ENCODE results near the gene C1orf35.

C1orf35 gene

GRCh38 chr1:228125185-228125584, 22.1 kb upstream of the C1orf35 start:
- Histone ChIP-seq H3K18ac (ENCODE audit: low read length) (no peak overlapping the region), H3K79me2 (ENCODE audit: control insufficient read depth, insufficient read depth, low read length) (no peaks in the 10 kb centered on the region), H4K8ac (ENCODE audit: low read depth, low read length) (no peak overlapping the region), H4K5ac (ENCODE audit: low read length) (no peak overlapping the region), H2BK15ac (replicated peaks; ENCODE audit: low read depth) (no peak overlapping the region), H3K4ac (ENCODE audit: low read depth, low read length) (no peak overlapping the region), H3K4me3 (ENCODE audit: low read length) (no peak overlapping the region), H3K27me3 (ENCODE audit: insufficient read depth, low read length, poor library complexity) (no peaks in the 10 kb centered on the region), H3K9ac (ENCODE audit: low read length) (no peak overlapping the region), H3K4me1 (ENCODE audit: control insufficient read depth, low read depth, low read length) (no peaks in the 10 kb centered on the region), H2BK5ac (ENCODE audit: low read length) (no peak overlapping the region), H3K79me1 (ENCODE audit: low read length) (no peaks in the 10 kb centered on the region), H2BK120ac (ENCODE audit: low read depth, low read length) (no peak overlapping the region), H2AK5ac (ENCODE audit: low read length) (no peak overlapping the region), H3K56ac (ENCODE audit: low read length) (no peak overlapping the region), H3K27ac (ENCODE audit: low read depth, low read length) (no peak overlapping the region), H3K23ac (ENCODE audit: low read length) (no peak overlapping the region), H3K4me2 (ENCODE audit: low read length) (no peak overlapping the region), H3K36me3 (ENCODE audit: control insufficient read depth, insufficient read depth, low read length) (no peaks in the 10 kb centered on the region)
- DNase-seq = no peak
- WGBS (ENCODE audit: extremely low coverage, insufficient coverage, low lambda C conversion rate) = no CpG with 5 or more reads among the region's 5 CpGs

- Histone ChIP-seq H3K4me3 (ENCODE audit: low read length) (no peak overlapping the region), H3K27ac (ENCODE audit: low read depth, low read length) (no peak overlapping the region), H3K36me3 (ENCODE audit: control insufficient read depth, insufficient read depth, low read length) (no peaks in the 10 kb centered on the region), H2BK120ac (ENCODE audit: low read depth, low read length) (no peak overlapping the region), H3K9ac (ENCODE audit: low read length) (no peak overlapping the region), H3K79me1 (ENCODE audit: low read length) (no peaks in the 10 kb centered on the region), H3K23ac (ENCODE audit: low read length) (no peak overlapping the region), H2AK5ac (ENCODE audit: low read length) (no peak overlapping the region), H2BK15ac (replicated peaks; ENCODE audit: low read depth) (no peak overlapping the region), H3K79me2 (ENCODE audit: control insufficient read depth, insufficient read depth, low read length) (no peaks in the 10 kb centered on the region), H3K56ac (ENCODE audit: low read length) (no peak overlapping the region), H2BK5ac (ENCODE audit: low read length) (no peak overlapping the region), H4K8ac (ENCODE audit: low read depth, low read length) (no peak overlapping the region), H4K5ac (ENCODE audit: low read length) (no peak overlapping the region), H3K4me1 (ENCODE audit: control insufficient read depth, low read depth, low read length) (no peaks in the 10 kb centered on the region), H3K4ac (ENCODE audit: low read depth, low read length) (no peak overlapping the region), H3K27me3 (ENCODE audit: insufficient read depth, low read length, poor library complexity) (no peaks in the 10 kb centered on the region), H3K18ac (ENCODE audit: low read length) (no peak overlapping the region), H3K4me2 (ENCODE audit: low read length) (no peak overlapping the region)
- DNase-seq = no peak
- no CpG with 5 or more reads among the region's 2 CpGs for WGBS (ENCODE audit: extremely low coverage, insufficient coverage, low lambda C conversion rate)
Measured at GRCh38 chr1:228123505-228123904, 20.4 kb upstream of the C1orf35 start.

GRCh38 chr1:228122921-228123441, 19.9 kb upstream of the C1orf35 start:
- H4K8ac ChIP-seq (ENCODE audit: low read depth, low read length) = no peak overlapping the region
- no peaks in the 10 kb centered on the region for H3K27me3 ChIP-seq (ENCODE audit: insufficient read depth, low read length, poor library complexity)
- no peak overlapping the region for H3K4ac ChIP-seq (ENCODE audit: low read depth, low read length)

GRCh38 chr1:228120857-228121489, 17.8 kb upstream of the C1orf35 start:
- Histone ChIP-seq H3K9ac (ENCODE audit: low read length) (no peak overlapping the region), H3K23ac (ENCODE audit: low read length) (no peak overlapping the region), H3K18ac (ENCODE audit: low read length) (no peak overlapping the region), H2BK5ac (ENCODE audit: low read length) (no peak overlapping the region), H4K8ac (ENCODE audit: low read depth, low read length) (no peak overlapping the region), H3K27me3 (ENCODE audit: insufficient read depth, low read length, poor library complexity) (no peaks in the 10 kb centered on the region), H3K79me2 (ENCODE audit: control insufficient read depth, insufficient read depth, low read length) (no peaks in the 10 kb centered on the region), H3K36me3 (ENCODE audit: control insufficient read depth, insufficient read depth, low read length) (no peaks in the 10 kb centered on the region), H3K56ac (ENCODE audit: low read length) (no peak overlapping the region), H3K4ac (ENCODE audit: low read depth, low read length) (no peak overlapping the region), H3K27ac (ENCODE audit: low read depth, low read length) (no peak overlapping the region), H3K4me1 (ENCODE audit: control insufficient read depth, low read depth, low read length) (no peaks in the 10 kb centered on the region), H3K79me1 (ENCODE audit: low read length) (no peaks in the 10 kb centered on the region), H3K4me2 (ENCODE audit: low read length) (no peak overlapping the region), H2AK5ac (ENCODE audit: low read length) (no peak overlapping the region), H4K5ac (ENCODE audit: low read length) (no peak overlapping the region), H3K4me3 (ENCODE audit: low read length) (no peak overlapping the region), H2BK120ac (ENCODE audit: low read depth, low read length) (no peak overlapping the region), H2BK15ac (replicated peaks; ENCODE audit: low read depth) (no peak overlapping the region)
- DNase-seq = no peak
- WGBS (ENCODE audit: extremely low coverage, insufficient coverage, low lambda C conversion rate) = no CpG with 5 or more reads among the region's 5 CpGs

More at GRCh38 chr1:228122921-228123441, 19.9 kb upstream of the C1orf35 start:
- no peak overlapping the region for H3K18ac ChIP-seq (ENCODE audit: low read length)
- no peaks in the 10 kb centered on the region for H3K79me1 ChIP-seq (ENCODE audit: low read length)
- no peak overlapping the region for H3K4me2 ChIP-seq (ENCODE audit: low read length)
- H3K56ac ChIP-seq (ENCODE audit: low read length) = no peak overlapping the region
- H2BK15ac ChIP-seq (replicated peaks; ENCODE audit: low read depth) = no peak overlapping the region
- H2BK5ac ChIP-seq (ENCODE audit: low read length) = no peak overlapping the region
- WGBS (ENCODE audit: extremely low coverage, insufficient coverage, low lambda C conversion rate) = no CpG with 5 or more reads among the region's 1 CpG
- H2BK120ac ChIP-seq (ENCODE audit: low read depth, low read length) = no peak overlapping the region
- H3K23ac ChIP-seq (ENCODE audit: low read length) = no peak overlapping the region
- no peak overlapping the region for H3K9ac ChIP-seq (ENCODE audit: low read length)
- H3K27ac ChIP-seq (ENCODE audit: low read depth, low read length) = no peak overlapping the region
- H3K79me2 ChIP-seq (ENCODE audit: control insufficient read depth, insufficient read depth, low read length) = no peaks in the 10 kb centered on the region
- DNase-seq = no peak
- H3K36me3 ChIP-seq (ENCODE audit: control insufficient read depth, insufficient read depth, low read length) = no peaks in the 10 kb centered on the region
- no peaks in the 10 kb centered on the region for H3K4me1 ChIP-seq (ENCODE audit: control insufficient read depth, low read depth, low read length)
- H4K5ac ChIP-seq (ENCODE audit: low read length) = no peak overlapping the region
- no peak overlapping the region for H3K4me3 ChIP-seq (ENCODE audit: low read length)
- no peak overlapping the region for H2AK5ac ChIP-seq (ENCODE audit: low read length)

GRCh38 chr1:228120351-228120750, 17.2 kb upstream of the C1orf35 start:
- no peak overlapping the region for H4K5ac ChIP-seq (ENCODE audit: low read length)
- no peak overlapping the region for H2BK120ac ChIP-seq (ENCODE audit: low read depth, low read length)
- no peak for DNase-seq
- no peak overlapping the region for H3K9ac ChIP-seq (ENCODE audit: low read length)
- H2BK15ac ChIP-seq (replicated peaks; ENCODE audit: low read depth) = no peak overlapping the region
- H2BK5ac ChIP-seq (ENCODE audit: low read length) = no peak overlapping the region
- no peak overlapping the region for H3K4me2 ChIP-seq (ENCODE audit: low read length)
- H3K4me1 ChIP-seq (ENCODE audit: control insufficient read depth, low read depth, low read length) = no peaks in the 10 kb centered on the region
- no peaks in the 10 kb centered on the region for H3K79me1 ChIP-seq (ENCODE audit: low read length)
- no peak overlapping the region for H3K56ac ChIP-seq (ENCODE audit: low read length)
- H3K79me2 ChIP-seq (ENCODE audit: control insufficient read depth, insufficient read depth, low read length) = no peaks in the 10 kb centered on the region
- H3K36me3 ChIP-seq (ENCODE audit: control insufficient read depth, insufficient read depth, low read length) = no peaks in the 10 kb centered on the region
- H3K27me3 ChIP-seq (ENCODE audit: insufficient read depth, low read length, poor library complexity) = no peaks in the 10 kb centered on the region
- no peak overlapping the region for H3K27ac ChIP-seq (ENCODE audit: low read depth, low read length)
- H3K23ac ChIP-seq (ENCODE audit: low read length) = no peak overlapping the region
- no peak overlapping the region for H3K4ac ChIP-seq (ENCODE audit: low read depth, low read length)
- no peak overlapping the region for H2AK5ac ChIP-seq (ENCODE audit: low read length)
- H3K18ac ChIP-seq (ENCODE audit: low read length) = no peak overlapping the region
- H4K8ac ChIP-seq (ENCODE audit: low read depth, low read length) = no peak overlapping the region
- WGBS (ENCODE audit: extremely low coverage, insufficient coverage, low lambda C conversion rate) = no CpG with 5 or more reads among the region's 1 CpG
- H3K4me3 ChIP-seq (ENCODE audit: low read length) = no peak overlapping the region

- Histone ChIP-seq H2BK120ac (ENCODE audit: low read depth, low read length) (no peak overlapping the region), H3K4ac (ENCODE audit: low read depth, low read length) (no peak overlapping the region), H2BK5ac (ENCODE audit: low read length) (no peak overlapping the region), H3K4me1 (ENCODE audit: control insufficient read depth, low read depth, low read length) (no peaks in the 10 kb centered on the region), H2AK5ac (ENCODE audit: low read length) (no peak overlapping the region), H3K79me2 (ENCODE audit: control insufficient read depth, insufficient read depth, low read length) (no peaks in the 10 kb centered on the region), H3K4me3 (ENCODE audit: low read length) (no peak overlapping the region), H3K23ac (ENCODE audit: low read length) (no peak overlapping the region), H3K27ac (ENCODE audit: low read depth, low read length) (no peak overlapping the region), H3K36me3 (ENCODE audit: control insufficient read depth, insufficient read depth, low read length) (no peaks in the 10 kb centered on the region), H3K9ac (ENCODE audit: low read length) (no peak overlapping the region), H4K5ac (ENCODE audit: low read length) (no peak overlapping the region), H3K18ac (ENCODE audit: low read length) (no peak overlapping the region), H4K8ac (ENCODE audit: low read depth, low read length) (no peak overlapping the region), H3K56ac (ENCODE audit: low read length) (no peak overlapping the region), H3K79me1 (ENCODE audit: low read length) (no peaks in the 10 kb centered on the region), H3K27me3 (ENCODE audit: insufficient read depth, low read length, poor library complexity) (no peaks in the 10 kb centered on the region), H3K4me2 (ENCODE audit: low read length) (no peak overlapping the region), H2BK15ac (replicated peaks; ENCODE audit: low read depth) (no peak overlapping the region)
- 100% methylated on average over 1 of the region's 2 CpGs for WGBS (ENCODE audit: extremely low coverage, insufficient coverage, low lambda C conversion rate)
- peak; percentile 51 for DNase-seq
Measured at GRCh38 chr1:228118040-228118439, 14.9 kb upstream of the C1orf35 start.

Measured in mesendoderm (in vitro differentiated cells).